ENCODE results near the gene RGS6.

The RGS6 gene

GRCh38 chr14:72341237-72341636 is 409.0 kb downstream of the RGS6 start:
- FAIRE-seq (no peak), DNase-seq (ENCODE audit: insufficient read length) (no peak)
- TF ChIP-seq POLR2AphosphoS5 (IDR thresholded peaks at IDR 0.05; ENCODE audit: low read depth, low read length) = no peak
- TF ChIP-seq TAF1 (IDR thresholded peaks at IDR 0.05; ENCODE audit: borderline replicate concordance, low read depth, low read length) = no peak
- TF ChIP-seq POLR2A (IDR thresholded peaks at IDR 0.05; ENCODE audit: low read depth, low read length) = no peak

GRCh38 chr14:72341686-72342085 is 409.5 kb downstream of the RGS6 start:
- no peak for FAIRE-seq
- no peak for DNase-seq (ENCODE audit: insufficient read length)
- no peak for TF ChIP-seq TAF1 (IDR thresholded peaks at IDR 0.05; ENCODE audit: borderline replicate concordance, low read depth, low read length)
- TF ChIP-seq POLR2A (IDR thresholded peaks at IDR 0.05; ENCODE audit: low read depth, low read length) = no peak
- TF ChIP-seq POLR2AphosphoS5 (IDR thresholded peaks at IDR 0.05; ENCODE audit: low read depth, low read length) = no peak

- FAIRE-seq (no peak), DNase-seq (ENCODE audit: insufficient read length) (no peak)
- TF ChIP-seq POLR2A (IDR thresholded peaks at IDR 0.05; ENCODE audit: low read depth, low read length) = no peak
- TF ChIP-seq TAF1 (IDR thresholded peaks at IDR 0.05; ENCODE audit: borderline replicate concordance, low read depth, low read length) = no peak
- TF ChIP-seq POLR2AphosphoS5 (IDR thresholded peaks at IDR 0.05; ENCODE audit: low read depth, low read length) = no peak
These were observed 414.9 kb downstream of the RGS6 start for GRCh38 chr14:72347118-72347517.

- no peak for FAIRE-seq
- DNase-seq (ENCODE audit: insufficient read length) = no peak
- TF ChIP-seq POLR2AphosphoS5 (IDR thresholded peaks at IDR 0.05; ENCODE audit: low read depth, low read length) = no peak
- no peak for TF ChIP-seq TAF1 (IDR thresholded peaks at IDR 0.05; ENCODE audit: borderline replicate concordance, low read depth, low read length)
- no peak for TF ChIP-seq POLR2A (IDR thresholded peaks at IDR 0.05; ENCODE audit: low read depth, low read length)
These were observed 418.0 kb downstream of the RGS6 start for GRCh38 chr14:72350215-72350614.

GRCh38 chr14:72352012-72352411 is 419.8 kb downstream of the RGS6 start:
- FAIRE-seq (no peak), DNase-seq (ENCODE audit: insufficient read length) (no peak)
- TF ChIP-seq POLR2A (IDR thresholded peaks at IDR 0.05; ENCODE audit: low read depth, low read length) (no peak), TAF1 (IDR thresholded peaks at IDR 0.05; ENCODE audit: borderline replicate concordance, low read depth, low read length) (no peak), POLR2AphosphoS5 (IDR thresholded peaks at IDR 0.05; ENCODE audit: low read depth, low read length) (no peak)

GRCh38 chr14:72366619-72367018 is 434.4 kb downstream of the RGS6 start:
- no peak for FAIRE-seq

GRCh38 chr14:72369106-72369505 is 436.9 kb downstream of the RGS6 start:
- DNase-seq (ENCODE audit: insufficient read length) (no peak), FAIRE-seq (no peak)
- TF ChIP-seq POLR2AphosphoS5 (IDR thresholded peaks at IDR 0.05; ENCODE audit: low read depth, low read length) = no peak
- TF ChIP-seq POLR2A (IDR thresholded peaks at IDR 0.05; ENCODE audit: low read depth, low read length) = no peak
- TF ChIP-seq TAF1 (IDR thresholded peaks at IDR 0.05; ENCODE audit: borderline replicate concordance, low read depth, low read length) = no peak

More at GRCh38 chr14:72366619-72367018, 434.4 kb downstream of the RGS6 start:
- DNase-seq (ENCODE audit: insufficient read length) = no peak
- TF ChIP-seq POLR2A (IDR thresholded peaks at IDR 0.05; ENCODE audit: low read depth, low read length) = no peak

GRCh38 chr14:72377016-72377415 is 444.8 kb downstream of the RGS6 start:
- no peak for FAIRE-seq
- DNase-seq (ENCODE audit: insufficient read length) = no peak
- no peak for TF ChIP-seq POLR2A (IDR thresholded peaks at IDR 0.05; ENCODE audit: low read depth, low read length)
- no peak for TF ChIP-seq POLR2AphosphoS5 (IDR thresholded peaks at IDR 0.05; ENCODE audit: low read depth, low read length)
- TF ChIP-seq TAF1 (IDR thresholded peaks at IDR 0.05; ENCODE audit: borderline replicate concordance, low read depth, low read length) = no peak

- peak; percentile 33 for FAIRE-seq
- TF ChIP-seq POLR2AphosphoS5 (IDR thresholded peaks at IDR 0.05; ENCODE audit: low read depth, low read length) (no peak), TAF1 (IDR thresholded peaks at IDR 0.05; ENCODE audit: borderline replicate concordance, low read depth, low read length) (no peak), POLR2A (IDR thresholded peaks at IDR 0.05; ENCODE audit: low read depth, low read length) (no peak)
- no peak for DNase-seq (ENCODE audit: insufficient read length)
These were observed 448.2 kb downstream of the RGS6 start for GRCh38 chr14:72380456-72380855.

- TF ChIP-seq TAF1 (IDR thresholded peaks at IDR 0.05; ENCODE audit: borderline replicate concordance, low read depth, low read length) (no peak), POLR2A (IDR thresholded peaks at IDR 0.05; ENCODE audit: low read depth, low read length) (no peak), POLR2AphosphoS5 (IDR thresholded peaks at IDR 0.05; ENCODE audit: low read depth, low read length) (no peak)
- FAIRE-seq (peak; percentile 69), DNase-seq (ENCODE audit: insufficient read length) (no peak)
These were observed 451.6 kb downstream of the RGS6 start for GRCh38 chr14:72383865-72384264.

- TF ChIP-seq TAF1 (IDR thresholded peaks at IDR 0.05; ENCODE audit: borderline replicate concordance, low read depth, low read length) (no peak), POLR2AphosphoS5 (IDR thresholded peaks at IDR 0.05; ENCODE audit: low read depth, low read length) (no peak), POLR2A (IDR thresholded peaks at IDR 0.05; ENCODE audit: low read depth, low read length) (no peak)
- no peak for DNase-seq (ENCODE audit: insufficient read length)
- no peak for FAIRE-seq
These were observed 455.5 kb downstream of the RGS6 start for GRCh38 chr14:72387726-72388125.

- TF ChIP-seq TAF1 (IDR thresholded peaks at IDR 0.05; ENCODE audit: borderline replicate concordance, low read depth, low read length) (no peak), POLR2AphosphoS5 (IDR thresholded peaks at IDR 0.05; ENCODE audit: low read depth, low read length) (no peak), POLR2A (IDR thresholded peaks at IDR 0.05; ENCODE audit: low read depth, low read length) (no peak)
- no peak for FAIRE-seq
These were observed 457.0 kb downstream of the RGS6 start for GRCh38 chr14:72389200-72389599.

GRCh38 chr14:72401101-72401625 is 468.9 kb downstream of the RGS6 start:
- TF ChIP-seq POLR2AphosphoS5 (IDR thresholded peaks at IDR 0.05; ENCODE audit: low read depth, low read length) = no peak
- TF ChIP-seq TAF1 (IDR thresholded peaks at IDR 0.05; ENCODE audit: borderline replicate concordance, low read depth, low read length) = no peak
- no peak for TF ChIP-seq POLR2A (IDR thresholded peaks at IDR 0.05; ENCODE audit: low read depth, low read length)
- DNase-seq (ENCODE audit: insufficient read length) (no peak), FAIRE-seq (no peak)

More at GRCh38 chr14:72389200-72389599, 457.0 kb downstream of the RGS6 start:
- DNase-seq (ENCODE audit: insufficient read length) = no peak

Measured in GM12892 (cell line).